HG03196 (cell line): Measurements from ENCODE around the gene FLVCR1.

Experiments
- ATAC-seq: cut with Tn5 transposase; IDR thresholded peaks from one replicate; pipeline ENCODE4 v1.9.1; 2021; ENCODE audit not compliant: unreplicated experiment

The FLVCR1 gene

DNA sequence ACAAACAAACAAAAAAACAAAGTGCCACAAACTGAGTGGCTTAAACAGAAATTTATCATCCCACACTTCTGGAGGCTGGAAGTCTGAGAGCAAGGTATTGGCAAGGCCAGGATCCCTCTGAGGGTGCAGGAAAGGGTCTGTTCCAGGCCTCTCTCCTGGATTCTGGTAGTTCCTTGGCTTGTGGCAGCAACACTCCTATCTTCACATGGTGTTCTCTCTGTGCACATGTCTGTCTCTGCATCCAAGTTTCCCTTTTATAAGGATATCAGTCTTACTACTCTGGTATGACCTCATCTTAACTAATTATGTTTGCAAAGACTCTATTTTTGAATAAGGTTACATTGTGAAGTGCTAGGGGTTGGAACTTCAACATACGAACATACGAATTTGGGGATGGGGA lies 87.0 kb downstream of the FLVCR1 start:
- no peak for ATAC-seq

DNA sequence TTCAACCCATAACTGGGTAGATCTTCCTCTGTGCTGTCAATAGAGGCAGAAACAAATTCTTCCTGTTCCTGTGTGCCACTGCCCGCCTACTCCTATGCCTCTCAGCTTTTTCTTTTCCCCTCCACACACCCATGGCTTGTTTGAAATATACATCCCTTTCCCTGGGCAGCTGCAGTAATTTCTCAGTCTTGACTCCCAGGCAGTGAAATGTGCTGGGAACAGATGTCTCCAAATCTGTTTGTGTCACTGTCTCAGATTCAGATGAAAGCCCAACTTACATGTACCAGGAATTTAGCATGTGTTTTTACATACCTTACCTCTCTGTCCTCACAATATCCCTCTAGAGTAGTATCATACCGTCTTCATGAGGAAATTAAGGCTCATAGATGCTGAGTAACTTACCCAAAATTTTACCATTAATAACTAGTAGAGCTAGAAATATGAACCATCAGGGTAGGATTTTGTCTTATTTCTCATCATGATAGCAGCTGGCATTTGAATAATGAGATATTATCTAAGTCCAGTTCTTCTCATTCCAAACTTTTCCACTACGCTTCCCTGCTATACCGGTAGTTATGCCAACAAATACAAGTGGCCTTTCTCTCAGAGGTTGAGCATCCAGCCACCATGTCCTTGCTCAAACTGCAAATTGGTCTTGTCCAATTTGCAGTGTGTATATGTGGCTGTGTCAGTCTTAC lies 87.5 kb downstream of the FLVCR1 start:
- ATAC-seq = no peak

DNA sequence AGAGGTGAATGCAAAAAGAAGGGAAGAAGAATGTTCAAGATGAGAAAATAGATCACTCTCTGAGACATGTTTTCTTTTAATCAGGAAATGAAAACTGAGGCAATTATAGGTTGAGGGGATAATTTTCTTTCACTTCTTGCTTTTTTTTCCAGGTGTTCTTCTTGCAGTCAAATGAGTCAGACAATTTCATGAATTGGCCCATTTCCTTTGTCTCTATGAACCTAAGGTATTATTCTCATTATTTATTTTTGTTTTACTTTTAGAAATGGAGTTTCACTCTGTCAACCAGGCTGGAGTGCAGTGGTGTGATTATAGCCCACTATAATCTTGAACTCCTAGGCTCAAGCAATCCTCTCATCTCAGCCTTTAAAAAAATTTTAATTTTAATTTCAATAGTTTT lies 88.8 kb downstream of the FLVCR1 start:
- ATAC-seq = no peak
